Measurements from ENCODE around the gene WDR53.
"Not testable (repeated sequence)": the region's sequence is repeated elsewhere in the genome, so short reads cannot be mapped to it uniquely, and the experiment has no call there.

GRCh38 chr3:196511646-196512425 lies 56.5 kb downstream of the WDR53 start:
- TF ChIP-seq, protein P1, sequence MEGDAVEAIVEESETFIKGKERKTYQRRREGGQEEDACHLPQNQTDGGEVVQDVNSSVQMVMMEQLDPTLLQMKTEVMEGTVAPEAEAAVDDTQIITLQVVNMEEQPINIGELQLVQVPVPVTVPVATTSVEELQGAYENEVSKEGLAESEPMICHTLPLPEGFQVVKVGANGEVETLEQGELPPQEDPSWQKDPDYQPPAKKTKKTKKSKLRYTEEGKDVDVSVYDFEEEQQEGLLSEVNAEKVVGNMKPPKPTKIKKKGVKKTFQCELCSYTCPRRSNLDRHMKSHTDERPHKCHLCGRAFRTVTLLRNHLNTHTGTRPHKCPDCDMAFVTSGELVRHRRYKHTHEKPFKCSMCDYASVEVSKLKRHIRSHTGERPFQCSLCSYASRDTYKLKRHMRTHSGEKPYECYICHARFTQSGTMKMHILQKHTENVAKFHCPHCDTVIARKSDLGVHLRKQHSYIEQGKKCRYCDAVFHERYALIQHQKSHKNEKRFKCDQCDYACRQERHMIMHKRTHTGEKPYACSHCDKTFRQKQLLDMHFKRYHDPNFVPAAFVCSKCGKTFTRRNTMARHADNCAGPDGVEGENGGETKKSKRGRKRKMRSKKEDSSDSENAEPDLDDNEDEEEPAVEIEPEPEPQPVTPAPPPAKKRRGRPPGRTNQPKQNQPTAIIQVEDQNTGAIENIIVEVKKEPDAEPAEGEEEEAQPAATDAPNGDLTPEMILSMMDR (IDR thresholded peaks at IDR 0.05) = not testable (repeated sequence)
- not testable (repeated sequence) for TF ChIP-seq POLR2A (IDR thresholded peaks at IDR 0.05)
